BJ (cell line): ENCODE measurements around the gene TRIM71. TPM values are rescaled to one million over a fixed set of nuclear protein-coding genes. Genes with fewer than 3 reads are reported as not detected.

Experiments used
- CTCF ChIA-PET: fragments of 350-600 bp; formaldehyde crosslinking; extraction: SDS; loops from one replicate; lab custom pipeline; 2021; ENCODE audit warnings: antibody characterized with exemption, inconsistent platforms; lab: Yijun Ruan, JAX
- POLR2A ChIA-PET: fragments of 300-600 bp; sonication (Branson Sonifier 250); formaldehyde crosslinking; extraction: SDS; loops from one replicate; lab custom pipeline; 2021; ENCODE audit warnings: antibody characterized with exemption; lab: Charles Lee
- DNase-seq: peaks from one replicate; pipeline ENCODE4 v3.0.0-alpha.2; 2011; ENCODE audit warnings: low read depth
- H3K27me3 ChIP-seq: 2 replicates; pipeline ENCODE4 v1.6.0; 2011; ENCODE audit warnings: low read length; ENCODE audit not compliant: control insufficient read depth, insufficient read depth
- H3K36me3 ChIP-seq: 2 replicates; pipeline ENCODE4 v1.5.1; 2011; ENCODE audit warnings: low read length; ENCODE audit not compliant: control insufficient read depth, insufficient read depth
- H3K4me3 ChIP-seq: 2 replicates; pipeline ENCODE4 v1.5.1; 2011; ENCODE audit warnings: low read depth, mild to moderate bottlenecking, control low read depth, low read length
- CTCF ChIP-seq: IDR thresholded peaks from 2 replicates; pipeline ENCODE4 v1.5.1; 2011; ENCODE audit warnings: low read depth, mild to moderate bottlenecking, control low read depth, inconsistent platforms, low read length, moderate library complexity; ENCODE audit not compliant: insufficient read depth
- polyA plus RNA-seq: library from polyadenylated mRNA; depleted of rRNA; stranded (reverse); fragments of >200 nt; gene quantifications from 2 replicates; pipeline ENCODE4 v1.2.3, GENCODE V29; 2011

The TRIM71 gene
- polyA plus RNA-seq, 1 experiment, result not detected

GRCh38 chr3:32871273-32871672 is 53.5 kb downstream of the TRIM71 start:
- POLR2A ChIA-PET, result no interaction called here

GRCh38 chr3:32872487-32873382 is 54.9 kb downstream of the TRIM71 start:
- TF ChIP-seq CTCF, result no peak
- POLR2A ChIA-PET, result interaction anchor here (0.7 kb wide), 1 partner anchor 9 kb away, joined by 5 read pairs; no protein-coding TSS in a partner anchor
- Histone ChIP-seq H3K27me3 (no peaks in the 10 kb centered on the region; the same call in none of the 2 replicates), H3K36me3 (no peaks in the 10 kb centered on the region), H3K4me3 (no peak overlapping the region)
- CTCF ChIA-PET, result interaction anchor here (1.1 kb wide), 1 partner anchor 12 kb away, joined by 4 read pairs; no protein-coding TSS in a partner anchor
- DNase-seq, result peak; percentile 8

More at GRCh38 chr3:32871273-32871672, 53.5 kb downstream of the TRIM71 start:
- no peaks in the 10 kb centered on the region for H3K36me3 ChIP-seq
- no peaks in the 10 kb centered on the region; the same call in none of the 2 replicates for H3K27me3 ChIP-seq
- no peak for TF ChIP-seq CTCF
- CTCF ChIA-PET, result no interaction called here
- no peak overlapping the region for H3K4me3 ChIP-seq
- DNase-seq, result no peak

GRCh38 chr3:32873531-32874130 is 55.8 kb downstream of the TRIM71 start:
- ChIA-PET CTCF (interaction anchor here (1.1 kb wide), 1 partner anchor 11 kb away, joined by 4 read pairs; no protein-coding TSS in a partner anchor), POLR2A (interaction anchor here (0.7 kb wide), 1 partner anchor 10 kb away, joined by 5 read pairs; no protein-coding TSS in a partner anchor)
- H3K4me3 ChIP-seq, result no peak overlapping the region
- no peaks in the 10 kb centered on the region for H3K36me3 ChIP-seq
- H3K27me3 ChIP-seq, result no peaks in the 10 kb centered on the region; the same call in none of the 2 replicates
- no peak for DNase-seq
- TF ChIP-seq CTCF, result no peak

GRCh38 chr3:32876920-32877319 is 59.1 kb downstream of the TRIM71 start:
- Histone ChIP-seq H3K36me3 (no peaks in the 10 kb centered on the region), H3K27me3 (no peaks in the 10 kb centered on the region; the same call in 1 of the 2 replicates), H3K4me3 (no peak overlapping the region)
- no peak for TF ChIP-seq CTCF
- no peak for DNase-seq
- POLR2A ChIA-PET, result no interaction called here
- CTCF ChIA-PET, result interaction anchor here (0.9 kb wide), 1 partner anchor 12 kb away, joined by 3 read pairs; no protein-coding TSS in a partner anchor

- POLR2A ChIA-PET, result no interaction called here
- TF ChIP-seq CTCF, result no peak
- no peak overlapping the region for H3K4me3 ChIP-seq
Observed at GRCh38 chr3:32877598-32877997, 59.8 kb downstream of the TRIM71 start.

More at GRCh38 chr3:32877598-32877997, 59.8 kb downstream of the TRIM71 start:
- Histone ChIP-seq H3K27me3 (no peaks in the 10 kb centered on the region; the same call in 1 of the 2 replicates), H3K36me3 (no peaks in the 10 kb centered on the region)
- CTCF ChIA-PET, result interaction anchor here (0.9 kb wide), 1 partner anchor 13 kb away, joined by 3 read pairs; no protein-coding TSS in a partner anchor
- no peak for DNase-seq
